B cell (primary cell): ENCODE data around the gene SUCLG2. TPM values are rescaled to one million over a fixed set of nuclear protein-coding genes. Genes with fewer than 3 reads are reported as not detected.

Experiments
- ATAC-seq: fragments of 200-7000 bp; cut with Tn5 transposase; one replicate; pipeline ENCODE4 v1.10.0; 2021; ENCODE audit warnings: low read depth, mild to moderate bottlenecking, moderate number of reproducible peaks, moderate library complexity
- CTCF ChIA-PET: fragments of 350-600 bp; sonication (Branson Sonifier 250); formaldehyde crosslinking; loops from one replicate; lab custom pipeline; 2021; ENCODE audit warnings: antibody characterized with exemption, inconsistent platforms; lab: Charles Lee
- POLR2A ChIA-PET: fragments of 350-600 bp; sonication (Branson Sonifier 250); formaldehyde crosslinking; loops from one replicate; lab custom pipeline; 2021; ENCODE audit warnings: antibody characterized with exemption; lab: Charles Lee
- DNase-seq: peaks from one replicate; pipeline ENCODE4 v3.0.0; 2013
- H2AFZ ChIP-seq: 2 replicates; pipeline ENCODE4 v1.6.1; 2012; ENCODE audit warnings: mild to moderate bottlenecking, low read depth, low read length; ENCODE audit not compliant: insufficient read depth, poor library complexity, severe bottlenecking
- H3K27ac ChIP-seq, 2 donors: 1 replicate in 1 of 2; 2 replicates in 1 of 2; pipeline ENCODE4 v1.5.1; 2012 to 2013; ENCODE audit warnings: low read length in 2 of 2, mild to moderate bottlenecking in 2 of 2, moderate library complexity in 1 of 2
- H3K27me3 ChIP-seq, 4 experiments: fragments of 200-600 bp in 1 of 4; sonication (generic) in 1 of 4; replicated peaks in 1 of 4; 1 replicate in 2 of 4; 2 replicates in 2 of 4; pipeline versions ENCODE4 v1.6.1 to v1.7.0; 2013 to 2016; ENCODE audit warnings: low read length in 3 of 4, mild to moderate bottlenecking in 2 of 4, mixed read lengths in 1 of 4, moderate library complexity in 1 of 4; ENCODE audit not compliant: insufficient read depth in 4 of 4, control insufficient read depth in 3 of 4; ENCODE audit errors: control extremely low read depth in 1 of 4
- H3K36me3 ChIP-seq, 2 experiments: replicated peaks in 1 of 2; 1 replicate in 1 of 2; 2 replicates in 1 of 2; pipeline versions ENCODE4 v1.6.1 to v1.7.1; 2013; ENCODE audit warnings: low read length in 1 of 2; ENCODE audit not compliant: insufficient read depth in 2 of 2, control insufficient read depth in 1 of 2; ENCODE audit errors: control extremely low read depth in 1 of 2, extremely low read depth in 1 of 2
- H3K4me1 ChIP-seq, 2 donors: fragments of 200-600 bp in 1 of 2; sonication (generic) in 1 of 2; 1 replicate in 1 of 2; 2 replicates in 1 of 2; pipeline versions ENCODE4 v1.5.1 to v1.6.1; 2013 to 2017; ENCODE audit warnings: low read length in 2 of 2; ENCODE audit not compliant: control insufficient read depth in 2 of 2, insufficient read depth in 2 of 2
- H3K4me2 ChIP-seq: replicated peaks from 2 replicates; pipeline ENCODE3; 2012; ENCODE audit warnings: mild to moderate bottlenecking, low read depth, low read length; ENCODE audit not compliant: poor library complexity, severe bottlenecking
- H3K4me3 ChIP-seq, 5 experiments: fragments of 200-600 bp in 1 of 5; sonication (generic) in 1 of 5; 1 replicate in 3 of 5; 2 replicates in 2 of 5; pipeline versions ENCODE4 v1.5.1 to v1.7.0; 2011 to 2016; ENCODE audit warnings: low read length in 4 of 5, mild to moderate bottlenecking in 4 of 5, low read depth in 2 of 5, control low read depth in 1 of 5, moderate library complexity in 1 of 5; ENCODE audit not compliant: insufficient read depth in 1 of 5; ENCODE audit errors: control extremely low read depth in 1 of 5, extremely low read depth in 1 of 5
- H3K79me2 ChIP-seq: fragments of 200-600 bp; sonication (generic); one replicate; pipeline ENCODE4 v1.6.0; 2016; ENCODE audit warnings: low read length; ENCODE audit not compliant: control insufficient read depth, insufficient read depth
- H3K9ac ChIP-seq: fragments of 200-600 bp; sonication (generic); 2 replicates; pipeline ENCODE4 v1.6.1; 2017; ENCODE audit warnings: mild to moderate bottlenecking, low read length, moderate library complexity
- H3K9me3 ChIP-seq, 3 donors: one replicate each; pipeline versions ENCODE4 v1.6.1 to v1.7.1; 2013; ENCODE audit warnings: low read length in 2 of 3; ENCODE audit not compliant: control insufficient read depth in 2 of 3, insufficient read depth in 1 of 3; ENCODE audit errors: control extremely low read depth in 1 of 3
- H4K20me1 ChIP-seq: 2 replicates; pipeline ENCODE4 v1.6.0; 2012; ENCODE audit warnings: mild to moderate bottlenecking, low read length; ENCODE audit not compliant: insufficient read depth, control insufficient read depth, poor library complexity, severe bottlenecking
- H3K27ac Mint-ChIP-seq: one replicate; pipeline ENCODE4 v1.8.0; 2021; ENCODE audit warnings: mixed read lengths
- H3K27me3 Mint-ChIP-seq: one replicate; pipeline ENCODE4 v1.8.0; 2021; ENCODE audit warnings: mixed read lengths
- H3K4me1 Mint-ChIP-seq: one replicate; pipeline ENCODE4 v1.8.0; 2021; ENCODE audit warnings: mixed read lengths
- H3K4me3 Mint-ChIP-seq: one replicate; pipeline ENCODE4 v1.8.0; 2021; ENCODE audit warnings: mixed read lengths
- H3K9me3 Mint-ChIP-seq: one replicate; pipeline ENCODE4 v1.8.0; 2022; ENCODE audit warnings: mixed read lengths; ENCODE audit not compliant: insufficient read depth
- EZH2 ChIP-seq: IDR thresholded peaks from 2 replicates; pipeline ENCODE4 v1.6.1; 2012; ENCODE audit warnings: borderline replicate concordance, low read depth, mild to moderate bottlenecking, moderate library complexity, low read length; ENCODE audit not compliant: insufficient read depth, poor library complexity, severe bottlenecking
- WGBS: methylation state at CpG from one replicate; pipeline ENCODE4 v1.1.5; 2013; ENCODE audit warnings: missing lambda C conversion rate; ENCODE audit not compliant: insufficient coverage; 5-methylcytosine and 5-hydroxymethylcytosine counted together
- intact Hi-C: fragments of 100-400 bp; cut with micrococcal nuclease; formaldehyde crosslinking; loops from one replicate; pipeline ENCODE4 v1.10.0; 2022
- polyA plus RNA-seq: library from polyadenylated mRNA; depleted of rRNA; stranded (reverse); fragments of >200 nt; gene quantifications from 2 replicates; pipeline ENCODE4 v1.2.3, GENCODE V29; 2012
- total RNA-seq, 2 donors: library from RNA; stranded (reverse); fragments of 120-200 nt in 1 of 2; gene quantifications; 1 replicate in 1 of 2; 2 replicates in 1 of 2; pipeline versions ENCODE4 v1.2.3 to v1.2.4, GENCODE V29; 2013 to 2022
- TF ChIP-seq, protein P1 (sequence below): fragments of 200-600 bp; IDR thresholded peaks from one replicate; pipeline ENCODE4 v1.8.0; 2022; ENCODE audit warnings: antibody characterized with exemption, mild to moderate bottlenecking

Gene SUCLG2
- total and polyA plus RNA-seq, 2 donors (not counting 1 experiment from before 2014, with no cell fraction given): 9.1 to 35.8 TPM

DNA sequence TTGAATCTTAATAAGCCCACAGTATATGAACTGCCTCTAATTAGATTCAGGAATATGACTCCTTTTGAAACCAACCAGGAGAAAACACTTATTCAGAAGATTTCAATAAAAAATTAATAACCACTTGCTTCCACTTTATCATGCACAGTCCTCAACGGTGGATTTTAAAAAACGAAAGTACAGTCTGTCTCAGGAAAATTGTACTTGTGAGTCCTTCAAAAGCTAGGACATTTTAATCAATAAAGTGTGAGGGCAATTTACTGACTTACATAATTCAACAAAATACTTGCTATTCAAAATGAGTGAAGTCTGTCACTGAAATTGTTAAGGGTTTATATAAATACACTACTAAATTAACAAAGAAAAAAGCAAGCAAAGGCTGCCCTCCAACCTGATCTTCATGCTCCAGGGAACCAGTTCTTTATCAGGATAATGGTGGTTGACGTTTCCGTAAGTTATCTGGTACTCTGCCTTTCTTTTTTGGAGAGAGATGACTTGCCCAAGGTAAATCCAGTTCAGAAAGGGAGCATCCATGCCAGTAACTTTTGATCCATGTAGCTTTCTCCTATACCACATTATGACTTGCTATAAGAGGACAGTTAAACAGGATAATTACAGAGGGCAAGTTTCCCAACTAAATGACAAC, 17.0 kb downstream of the SUCLG2 start:
- DNase-seq: no peak
- CTCF ChIA-PET: interaction anchor here (0.9 kb wide), 1 partner anchor 16 kb away, joined by 3 read pairs; no protein-coding TSS in a partner anchor
- Histone ChIP-seq H3K27me3 (no peaks in the 10 kb centered on the region), H3K79me2 (peaks cover 82% of the 10 kb centered on the region), H3K4me3 (no peak overlapping the region), H3K9ac (no peak overlapping the region), H3K9me3 (no peaks in the 10 kb centered on the region), H3K4me2 (no peak overlapping the region), H3K36me3 (peaks cover 1 to 8% of the 10 kb centered on the region in 2 experiments), H2AFZ (no peak overlapping the region), H4K20me1 (peaks cover 33% of the 10 kb centered on the region), H3K27ac (no peak overlapping the region), H3K4me1 (no peaks in the 10 kb centered on the region)
- intact Hi-C loops: no loop called here
- WGBS: no CpG with 5 or more reads among the region's 4 CpGs
- Mint-ChIP-seq H3K4me1 (peaks cover 32% of the 10 kb centered on the region), H3K4me3 (no peak overlapping the region), H3K27me3 (no peaks in the 10 kb centered on the region), H3K9me3 (no peaks in the 10 kb centered on the region), H3K27ac (no peak overlapping the region)
- POLR2A ChIA-PET: interaction anchor here (0.6 kb wide), 1 partner anchor 83 kb away, joined by 4 read pairs; no protein-coding TSS in a partner anchor
- ATAC-seq: no peak
- TF ChIP-seq, protein P1, sequence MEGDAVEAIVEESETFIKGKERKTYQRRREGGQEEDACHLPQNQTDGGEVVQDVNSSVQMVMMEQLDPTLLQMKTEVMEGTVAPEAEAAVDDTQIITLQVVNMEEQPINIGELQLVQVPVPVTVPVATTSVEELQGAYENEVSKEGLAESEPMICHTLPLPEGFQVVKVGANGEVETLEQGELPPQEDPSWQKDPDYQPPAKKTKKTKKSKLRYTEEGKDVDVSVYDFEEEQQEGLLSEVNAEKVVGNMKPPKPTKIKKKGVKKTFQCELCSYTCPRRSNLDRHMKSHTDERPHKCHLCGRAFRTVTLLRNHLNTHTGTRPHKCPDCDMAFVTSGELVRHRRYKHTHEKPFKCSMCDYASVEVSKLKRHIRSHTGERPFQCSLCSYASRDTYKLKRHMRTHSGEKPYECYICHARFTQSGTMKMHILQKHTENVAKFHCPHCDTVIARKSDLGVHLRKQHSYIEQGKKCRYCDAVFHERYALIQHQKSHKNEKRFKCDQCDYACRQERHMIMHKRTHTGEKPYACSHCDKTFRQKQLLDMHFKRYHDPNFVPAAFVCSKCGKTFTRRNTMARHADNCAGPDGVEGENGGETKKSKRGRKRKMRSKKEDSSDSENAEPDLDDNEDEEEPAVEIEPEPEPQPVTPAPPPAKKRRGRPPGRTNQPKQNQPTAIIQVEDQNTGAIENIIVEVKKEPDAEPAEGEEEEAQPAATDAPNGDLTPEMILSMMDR: no peak
- no peak for TF ChIP-seq EZH2

DNA sequence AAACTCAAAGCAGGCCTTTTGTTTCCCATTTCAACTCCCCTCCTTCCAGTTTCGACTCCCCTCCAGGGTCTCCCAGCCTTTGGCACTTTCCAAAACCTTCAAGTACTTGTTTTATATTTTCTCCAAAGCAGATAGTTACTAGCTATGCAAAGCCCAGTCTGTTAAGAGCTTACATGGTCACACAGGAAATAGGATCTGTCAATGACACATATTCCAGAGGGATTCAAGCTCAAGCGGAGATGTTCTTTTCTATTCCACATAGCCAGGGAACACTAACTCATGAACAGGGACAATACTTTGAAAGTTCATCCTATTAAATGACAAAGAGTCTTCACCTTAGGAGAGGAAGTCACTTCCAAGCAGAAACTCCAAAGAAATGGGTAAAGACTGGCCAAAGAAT, 18.6 kb downstream of the SUCLG2 start:
- Histone ChIP-seq H3K36me3 (peaks cover 0 to 9% of the 10 kb centered on the region in 2 experiments), H3K27me3 (no peaks in the 10 kb centered on the region), H3K4me2 (no peak overlapping the region), H3K79me2 (peaks cover 76% of the 10 kb centered on the region), H3K9ac (no peak overlapping the region), H2AFZ (no peak overlapping the region), H3K27ac (no peak overlapping the region), H3K9me3 (no peaks in the 10 kb centered on the region), H4K20me1 (peaks cover 31% of the 10 kb centered on the region), H3K4me3 (no peak overlapping the region), H3K4me1 (no peaks in the 10 kb centered on the region)
- Mint-ChIP-seq H3K27me3 (no peaks in the 10 kb centered on the region), H3K4me1 (peaks cover 40% of the 10 kb centered on the region), H3K27ac (no peak overlapping the region), H3K4me3 (no peak overlapping the region), H3K9me3 (no peaks in the 10 kb centered on the region)
- TF ChIP-seq, protein P1: no peak
- no peak for TF ChIP-seq EZH2
- DNase-seq (no peak), ATAC-seq (no peak)
- ChIA-PET POLR2A (interaction anchor here (1.2 kb wide), 1 partner anchor 18 kb away, joined by 9 read pairs; the partner anchor contains the start of gene SUCLG2), CTCF (interaction anchor here (0.7 kb wide), 1 partner anchor 37 kb away, joined by 4 read pairs; no protein-coding TSS in a partner anchor)
- WGBS: 100% methylated on average over 2 of the region's 2 CpGs
- intact Hi-C loops: no loop called here
